ENCODE measurements around the gene SPG21.

Gene SPG21

DNA sequence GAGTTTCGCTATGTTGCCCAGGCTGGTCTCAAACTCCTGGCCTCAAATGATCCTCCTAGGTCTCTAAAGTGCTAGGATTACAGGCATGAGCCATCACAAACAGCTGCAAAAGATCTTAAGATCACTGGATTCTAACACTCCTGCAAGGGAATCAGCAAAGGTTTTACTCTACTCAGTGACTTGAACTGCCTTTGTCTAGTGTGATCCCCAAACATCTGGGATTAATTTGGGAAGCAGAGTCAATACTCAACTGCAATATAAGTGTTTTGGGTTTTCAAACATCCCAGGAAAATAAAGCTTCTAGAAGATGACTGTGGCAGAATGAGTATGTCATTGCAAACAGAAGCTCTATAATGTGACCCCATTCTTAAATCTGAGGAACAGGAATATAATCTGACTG, 7.2 kb downstream of the SPG21 start:
- TF ChIP-seq, protein P1, sequence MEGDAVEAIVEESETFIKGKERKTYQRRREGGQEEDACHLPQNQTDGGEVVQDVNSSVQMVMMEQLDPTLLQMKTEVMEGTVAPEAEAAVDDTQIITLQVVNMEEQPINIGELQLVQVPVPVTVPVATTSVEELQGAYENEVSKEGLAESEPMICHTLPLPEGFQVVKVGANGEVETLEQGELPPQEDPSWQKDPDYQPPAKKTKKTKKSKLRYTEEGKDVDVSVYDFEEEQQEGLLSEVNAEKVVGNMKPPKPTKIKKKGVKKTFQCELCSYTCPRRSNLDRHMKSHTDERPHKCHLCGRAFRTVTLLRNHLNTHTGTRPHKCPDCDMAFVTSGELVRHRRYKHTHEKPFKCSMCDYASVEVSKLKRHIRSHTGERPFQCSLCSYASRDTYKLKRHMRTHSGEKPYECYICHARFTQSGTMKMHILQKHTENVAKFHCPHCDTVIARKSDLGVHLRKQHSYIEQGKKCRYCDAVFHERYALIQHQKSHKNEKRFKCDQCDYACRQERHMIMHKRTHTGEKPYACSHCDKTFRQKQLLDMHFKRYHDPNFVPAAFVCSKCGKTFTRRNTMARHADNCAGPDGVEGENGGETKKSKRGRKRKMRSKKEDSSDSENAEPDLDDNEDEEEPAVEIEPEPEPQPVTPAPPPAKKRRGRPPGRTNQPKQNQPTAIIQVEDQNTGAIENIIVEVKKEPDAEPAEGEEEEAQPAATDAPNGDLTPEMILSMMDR (IDR thresholded peaks at IDR 0.05; ENCODE audit: borderline replicate concordance, control extremely low read depth, extremely low read depth, insufficient read depth, missing control alignments), result no peak
- DNase-seq (ENCODE audit: low spot score), result no peak
- in situ Hi-C loops (cut with MboI; ENCODE audit: low sequenced_read_pairs, unreplicated experiment), result no loop called here

DNA sequence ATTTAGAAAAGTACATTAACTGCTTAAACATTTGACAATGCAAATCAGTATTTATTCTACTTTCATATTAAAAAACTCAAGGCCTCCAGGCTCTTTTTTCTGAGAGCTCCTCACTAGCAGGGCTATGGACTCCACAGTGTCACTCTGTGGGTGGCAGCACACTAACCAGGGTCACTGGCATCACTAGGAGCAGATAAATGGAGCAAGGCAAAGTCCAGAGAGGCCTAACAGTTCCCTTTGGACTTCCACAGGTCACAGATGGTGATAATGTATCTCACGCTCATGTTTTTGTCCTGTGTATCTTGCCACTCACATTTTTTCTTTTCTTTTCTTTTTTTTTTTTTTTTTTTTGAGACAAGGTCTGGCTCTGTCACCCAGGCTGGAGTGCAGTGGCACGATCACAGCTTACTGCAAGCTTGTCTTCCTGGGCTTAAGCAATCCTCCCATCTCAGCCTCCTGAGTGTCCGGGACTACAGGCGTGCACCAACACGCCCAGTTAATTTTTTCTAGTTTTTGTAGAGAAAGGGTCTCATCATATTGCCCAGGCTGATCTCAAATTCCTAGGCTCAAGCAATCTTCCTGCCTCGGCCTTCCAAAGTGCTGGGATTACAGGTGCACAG, 7.8 kb downstream of the SPG21 start:
- in situ Hi-C loops (cut with MboI; ENCODE audit: low sequenced_read_pairs, unreplicated experiment), result no loop called here
- DNase-seq (ENCODE audit: low spot score), result no peak
- TF ChIP-seq, protein P1 (IDR thresholded peaks at IDR 0.05; ENCODE audit: borderline replicate concordance, control extremely low read depth, extremely low read depth, insufficient read depth, missing control alignments), result no peak

DNA sequence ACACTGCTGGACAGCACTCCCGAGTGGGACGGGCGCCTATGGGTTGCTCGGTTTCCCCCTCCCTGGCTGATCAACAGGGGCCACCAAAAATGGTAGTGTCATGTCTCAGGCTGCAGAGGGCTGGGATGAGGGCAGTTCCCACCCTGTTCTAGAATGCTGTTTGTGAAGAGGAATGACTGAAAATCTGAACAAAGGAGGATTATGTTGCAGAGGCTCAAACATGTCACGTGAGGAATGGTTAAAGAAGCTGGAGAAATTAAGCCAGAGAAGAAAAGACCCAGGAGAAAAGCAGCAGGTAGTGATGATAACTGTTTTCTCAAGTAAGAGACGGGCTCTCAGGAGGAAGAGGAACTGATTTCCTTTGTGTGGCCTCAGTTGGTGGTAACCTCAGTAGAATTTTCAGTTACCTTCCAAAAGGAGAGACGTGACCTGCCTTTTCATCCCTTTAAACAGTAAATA, 10.4 kb downstream of the SPG21 start:
- TF ChIP-seq, protein P1 (IDR thresholded peaks at IDR 0.05; ENCODE audit: borderline replicate concordance, control extremely low read depth, extremely low read depth, insufficient read depth, missing control alignments), result no peak
- in situ Hi-C loops (cut with MboI; ENCODE audit: low sequenced_read_pairs, unreplicated experiment), result no loop called here
- DNase-seq (ENCODE audit: low spot score), result no peak

DNA sequence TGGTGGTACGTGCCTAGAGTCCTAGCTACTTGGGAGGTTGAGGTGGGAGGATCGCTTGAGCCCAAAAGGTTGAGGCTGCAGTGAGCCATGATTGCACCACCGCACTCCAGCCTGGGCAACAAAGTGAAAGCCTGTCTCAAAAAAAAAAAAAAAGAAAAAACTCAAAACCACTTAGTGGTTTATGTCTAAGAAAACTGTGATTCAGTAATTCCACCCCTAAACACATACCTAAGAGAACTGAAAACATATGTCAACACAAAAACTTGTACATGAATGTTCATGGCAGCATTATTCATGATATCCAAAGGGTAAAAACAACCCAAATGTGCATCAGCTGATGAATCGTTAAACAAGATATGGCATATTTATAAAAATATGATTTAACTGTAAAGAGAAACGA, 14.3 kb downstream of the SPG21 start:
- TF ChIP-seq, protein P1 (IDR thresholded peaks at IDR 0.05; ENCODE audit: borderline replicate concordance, control extremely low read depth, extremely low read depth, insufficient read depth, missing control alignments), result no peak
- DNase-seq (ENCODE audit: low spot score), result no peak
- in situ Hi-C loops (cut with MboI; ENCODE audit: low sequenced_read_pairs, unreplicated experiment), result no loop called here

DNA sequence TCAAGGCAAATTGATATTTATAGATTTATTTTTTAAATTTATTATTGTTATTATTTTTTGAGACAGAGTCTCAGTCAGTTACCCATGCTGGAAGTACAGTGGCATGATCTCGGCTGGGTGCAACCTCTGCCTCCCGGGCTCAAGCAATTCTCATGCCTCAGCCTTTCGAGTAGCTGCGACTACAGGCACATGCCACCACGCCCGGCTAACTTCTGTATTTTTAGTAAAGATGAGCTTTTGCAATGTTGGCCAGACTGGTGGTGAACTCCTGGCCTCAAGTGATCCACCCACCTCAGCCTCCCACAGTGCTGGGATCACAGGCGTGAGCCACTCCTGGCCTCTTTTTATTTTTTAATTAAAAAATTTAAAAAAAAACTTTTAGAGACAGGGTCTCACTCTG, 19.0 kb downstream of the SPG21 start:
- TF ChIP-seq, protein P1 (IDR thresholded peaks at IDR 0.05; ENCODE audit: borderline replicate concordance, control extremely low read depth, extremely low read depth, insufficient read depth, missing control alignments), result no peak
- in situ Hi-C loops (cut with MboI; ENCODE audit: low sequenced_read_pairs, unreplicated experiment), result no loop called here
- no peak for DNase-seq (ENCODE audit: low spot score)

DNA sequence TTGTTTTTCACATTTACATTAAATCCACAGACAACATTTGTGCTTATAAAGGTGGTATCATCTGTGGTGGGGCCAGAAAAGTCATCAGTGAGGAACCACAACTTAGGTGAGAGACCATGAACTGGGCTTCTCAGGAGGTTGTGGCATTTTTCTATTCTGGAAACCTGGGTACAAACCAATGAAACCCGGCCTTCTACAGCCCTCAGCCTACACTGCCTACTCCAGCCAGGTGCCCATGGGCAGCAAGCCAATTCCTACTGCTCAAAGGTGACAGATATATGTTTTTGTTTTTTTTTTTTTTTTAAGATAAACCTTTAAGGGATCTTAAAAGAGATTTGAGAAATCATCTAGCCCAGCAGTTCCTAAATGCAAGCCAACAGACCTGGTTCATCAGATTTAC, 20.3 kb downstream of the SPG21 start:
- in situ Hi-C loops (cut with MboI; ENCODE audit: low sequenced_read_pairs, unreplicated experiment), result no loop called here
- DNase-seq (ENCODE audit: low spot score), result no peak
- TF ChIP-seq, protein P1 (IDR thresholded peaks at IDR 0.05; ENCODE audit: borderline replicate concordance, control extremely low read depth, extremely low read depth, insufficient read depth, missing control alignments), result no peak
